Stimulated activated naive CD4-positive, alpha-beta T cell (primary cell): ENCODE results near the gene REC8.
"Not testable (repeated sequence)": the region's sequence is repeated elsewhere in the genome, so short reads cannot be mapped to it uniquely, and the experiment has no call there.

Experiments
- DNase-seq, 6 experiments: peaks; one replicate each; lab custom pipeline; 2025; lab: John Stamatoyannopoulos, UW

Gene REC8

GRCh38 chr14:24204163-24205146 is 32.6 kb downstream of the REC8 start:
- no peak for DNase-seq

- no peak for DNase-seq
Measured at GRCh38 chr14:24206260-24207103, 34.6 kb downstream of the REC8 start.

GRCh38 chr14:24207104-24207551 is 35.2 kb downstream of the REC8 start:
- DNase-seq = no peak

- no peak for DNase-seq
Measured at GRCh38 chr14:24207625-24208024, 35.7 kb downstream of the REC8 start.

- no peak for DNase-seq
Measured at GRCh38 chr14:24211311-24211710, 39.4 kb downstream of the REC8 start.

- peak; percentile 88 to 93 (median 92) for DNase-seq
Measured at GRCh38 chr14:24212924-24213865, 41.3 kb downstream of the REC8 start, which contains the start of gene CHMP4A. Gene CHMP4A (minus strand): TSS chr14:24213488. CDS start chr14:24213439, 49 bp downstream.

- no peak for DNase-seq
Measured at GRCh38 chr14:24213866-24214662, 42.2 kb downstream of the REC8 start.

GRCh38 chr14:24215495-24216344 is 43.8 kb downstream of the REC8 start, which contains the start of gene MDP1:
Gene MDP1 (minus strand): TSS chr14:24216066. CDS start chr14:24215955, 111 bp downstream.
- peak; percentile 76 to 88 (median 82) for DNase-seq

GRCh38 chr14:24216345-24216699 is 44.4 kb downstream of the REC8 start:
- DNase-seq = no peak

GRCh38 chr14:24216876-24217275 is 45.0 kb downstream of the REC8 start:
- not testable (repeated sequence) for DNase-seq

- DNase-seq = no peak
Measured at GRCh38 chr14:24219080-24219479, 47.2 kb downstream of the REC8 start.

- no peak for DNase-seq
Measured at GRCh38 chr14:24219521-24219920, 47.6 kb downstream of the REC8 start.

- DNase-seq = not testable (repeated sequence)
Measured at GRCh38 chr14:24222987-24223386, 51.1 kb downstream of the REC8 start.

- DNase-seq = no peak
Measured at GRCh38 chr14:24224618-24225071, 52.8 kb downstream of the REC8 start.

- no peak for DNase-seq
Measured at GRCh38 chr14:24226473-24226872, 54.6 kb downstream of the REC8 start.

- DNase-seq = no peak
Measured at GRCh38 chr14:24228902-24229301, 57.0 kb downstream of the REC8 start.
